ENCODE measurements around the gene SLC25A44.

The SLC25A44 gene

DNA sequence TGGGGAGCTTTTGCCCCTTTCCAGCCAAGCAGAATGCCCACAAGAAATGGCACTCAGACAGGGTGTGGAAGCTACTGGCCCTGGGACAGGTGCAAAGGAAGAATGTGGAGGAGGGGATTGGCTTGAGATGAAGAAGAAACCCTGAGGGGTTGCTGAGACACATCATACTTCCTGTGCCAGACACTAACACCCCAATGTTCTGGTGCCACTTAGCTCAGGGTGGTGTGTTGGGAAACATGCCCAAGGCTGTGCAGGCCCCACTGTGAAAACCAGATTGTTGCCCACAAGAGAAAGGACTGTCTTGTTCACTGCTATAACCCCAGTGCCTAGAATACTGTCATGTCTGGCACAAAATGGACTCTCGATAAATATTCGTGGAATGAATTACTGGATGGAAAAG lies 63.8 kb downstream of the SLC25A44 start:
- Mint-ChIP-seq H3K4me1 (no peaks in the 10 kb centered on the region), H3K4me3 (no peak overlapping the region), H3K27ac (peak overlapping the region; percentile 51), H3K9me3 (no peaks in the 10 kb centered on the region), H3K36me3 (ENCODE audit: low read depth) (peaks cover 67% of the 10 kb centered on the region), H3K27me3 (ENCODE audit: low read depth, poor library complexity) (no peaks in the 10 kb centered on the region)
- TF ChIP-seq, protein P1, sequence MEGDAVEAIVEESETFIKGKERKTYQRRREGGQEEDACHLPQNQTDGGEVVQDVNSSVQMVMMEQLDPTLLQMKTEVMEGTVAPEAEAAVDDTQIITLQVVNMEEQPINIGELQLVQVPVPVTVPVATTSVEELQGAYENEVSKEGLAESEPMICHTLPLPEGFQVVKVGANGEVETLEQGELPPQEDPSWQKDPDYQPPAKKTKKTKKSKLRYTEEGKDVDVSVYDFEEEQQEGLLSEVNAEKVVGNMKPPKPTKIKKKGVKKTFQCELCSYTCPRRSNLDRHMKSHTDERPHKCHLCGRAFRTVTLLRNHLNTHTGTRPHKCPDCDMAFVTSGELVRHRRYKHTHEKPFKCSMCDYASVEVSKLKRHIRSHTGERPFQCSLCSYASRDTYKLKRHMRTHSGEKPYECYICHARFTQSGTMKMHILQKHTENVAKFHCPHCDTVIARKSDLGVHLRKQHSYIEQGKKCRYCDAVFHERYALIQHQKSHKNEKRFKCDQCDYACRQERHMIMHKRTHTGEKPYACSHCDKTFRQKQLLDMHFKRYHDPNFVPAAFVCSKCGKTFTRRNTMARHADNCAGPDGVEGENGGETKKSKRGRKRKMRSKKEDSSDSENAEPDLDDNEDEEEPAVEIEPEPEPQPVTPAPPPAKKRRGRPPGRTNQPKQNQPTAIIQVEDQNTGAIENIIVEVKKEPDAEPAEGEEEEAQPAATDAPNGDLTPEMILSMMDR (IDR thresholded peaks at IDR 0.05) = no peak
- DNase-seq = no peak

DNA sequence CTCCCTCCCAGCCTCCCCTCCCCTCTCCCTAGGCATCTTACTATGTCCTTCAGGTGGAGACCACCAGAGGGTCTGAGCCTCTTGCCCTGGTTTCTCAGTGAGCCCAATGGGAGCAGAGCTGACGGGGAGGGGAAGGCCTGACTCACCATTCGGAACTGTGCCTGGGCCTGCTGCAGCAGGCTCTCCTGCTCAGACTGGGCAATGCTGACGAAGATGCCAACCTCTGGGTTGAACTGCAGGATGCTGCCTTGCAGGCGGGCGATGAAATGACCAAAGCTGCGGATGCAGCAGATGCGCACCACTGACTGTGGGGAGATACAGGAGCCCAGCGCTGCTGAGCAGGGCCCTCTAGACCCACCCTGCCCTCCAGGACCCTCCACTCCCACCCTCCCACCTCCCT lies 65.0 kb downstream of the SLC25A44 start:
- peaks cover 69% of the 10 kb centered on the region for H3K36me3 Mint-ChIP-seq (ENCODE audit: low read depth)
- H3K27me3 Mint-ChIP-seq (ENCODE audit: low read depth, poor library complexity) = no peaks in the 10 kb centered on the region
- no peak overlapping the region for H3K4me3 Mint-ChIP-seq

DNA sequence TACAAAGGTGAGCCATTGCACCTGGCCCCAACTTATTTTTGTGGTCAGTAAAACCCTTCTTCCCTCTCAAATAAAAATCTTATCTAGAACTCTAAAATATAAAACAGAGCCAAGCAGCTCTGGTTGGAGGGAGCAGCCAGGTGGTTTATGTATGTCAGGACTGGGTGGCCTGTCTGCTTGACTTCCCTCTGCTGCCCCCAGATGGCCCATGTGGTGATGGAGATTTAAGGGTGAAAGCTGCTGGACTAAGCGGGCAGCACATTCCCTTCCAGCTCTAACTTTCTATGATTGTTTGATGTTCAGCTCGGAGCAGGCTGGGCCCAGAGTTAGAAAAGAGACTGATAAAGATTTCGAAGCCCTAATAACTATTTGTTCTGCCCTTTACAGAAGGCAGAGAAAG lies 65.9 kb downstream of the SLC25A44 start:
- H3K27ac Mint-ChIP-seq = peak overlapping the region; percentile 82
- H3K27me3 Mint-ChIP-seq (ENCODE audit: low read depth, poor library complexity) = no peaks in the 10 kb centered on the region
- TF ChIP-seq, protein P1 (IDR thresholded peaks at IDR 0.05) = no peak
- H3K9me3 Mint-ChIP-seq = no peaks in the 10 kb centered on the region
- no peaks in the 10 kb centered on the region for H3K4me1 Mint-ChIP-seq
- DNase-seq = no peak
- H3K4me3 Mint-ChIP-seq = no peak overlapping the region
- peaks cover 74% of the 10 kb centered on the region for H3K36me3 Mint-ChIP-seq (ENCODE audit: low read depth)

More for the DNA sequence above, 65.0 kb downstream of the SLC25A44 start:
- Mint-ChIP-seq H3K27ac (no peak overlapping the region), H3K9me3 (no peaks in the 10 kb centered on the region), H3K4me1 (no peaks in the 10 kb centered on the region)
- TF ChIP-seq, protein P1 (IDR thresholded peaks at IDR 0.05) = no peak
- DNase-seq = no peak

DNA sequence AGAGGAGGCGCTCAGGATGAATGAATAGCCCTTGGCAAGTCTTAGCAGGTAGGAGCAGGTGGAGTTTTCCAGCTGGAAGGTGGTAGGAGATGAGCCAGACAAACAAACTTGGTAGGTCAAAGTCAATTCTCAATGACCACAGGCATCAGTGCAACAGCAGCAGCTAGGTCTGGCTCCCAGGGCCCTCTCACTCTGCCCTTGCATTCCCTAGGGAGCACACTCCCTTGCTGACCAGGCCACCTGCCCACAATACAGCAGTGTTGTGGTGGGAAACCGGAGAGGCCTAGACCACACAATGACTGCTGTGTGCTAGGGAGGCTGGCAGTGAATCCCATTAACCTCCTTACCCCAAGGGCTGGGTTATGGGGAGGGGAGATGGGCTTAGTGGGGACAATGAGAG lies 67.0 kb downstream of the SLC25A44 start:
- no peak for DNase-seq
- no peaks in the 10 kb centered on the region for H3K4me1 Mint-ChIP-seq
- TF ChIP-seq, protein P1 (IDR thresholded peaks at IDR 0.05) = no peak
- no peaks in the 10 kb centered on the region for H3K27me3 Mint-ChIP-seq (ENCODE audit: low read depth, poor library complexity)
- no peak overlapping the region for H3K27ac Mint-ChIP-seq
- H3K9me3 Mint-ChIP-seq = no peaks in the 10 kb centered on the region
- H3K4me3 Mint-ChIP-seq = no peak overlapping the region
- H3K36me3 Mint-ChIP-seq (ENCODE audit: low read depth) = peaks cover 81% of the 10 kb centered on the region

Measured in nephron progenitor cell (in vitro differentiated cells).